A673 (cell line): ENCODE measurements around the gene NPPB. TPM values are rescaled to one million over a fixed set of nuclear protein-coding genes. Genes with fewer than 3 reads are reported as not detected.

Source experiments
- BruUV-seq: library from RNA; stranded (reverse); fragments of 400-500 nt; replicated peaks from 2 replicates; lab custom pipeline; 2021; lab: Mats Ljungman, UMichigan
- CTCF ChIA-PET: fragments of 300-600 bp; sonication (Branson Sonifier 250); formaldehyde crosslinking; loops from one replicate; lab custom pipeline; 2022; ENCODE audit warnings: antibody characterized with exemption; lab: Charles Lee
- POLR2A ChIA-PET: fragments of 300-600 bp; sonication (Branson Sonifier 250); formaldehyde crosslinking; loops from one replicate; lab custom pipeline; 2022; ENCODE audit warnings: antibody characterized with exemption; ENCODE audit not compliant: low non-redundant PET; lab: Charles Lee
- DNase-seq: peaks from one replicate; pipeline ENCODE4 v3.0.0-alpha.2; 2015; ENCODE audit warnings: low spot score
- H3K27ac ChIP-seq: fragments of 200-600 bp; sonication (generic); 2 replicates; pipeline ENCODE4 v1.5.1; 2016; ENCODE audit warnings: mixed run types, low read depth, mild to moderate bottlenecking, mixed read lengths, antibody characterized with exemption, low read length; ENCODE audit not compliant: poor library complexity, severe bottlenecking
- H3K27me3 ChIP-seq: fragments of 200-600 bp; sonication (generic); replicated peaks from 2 replicates; pipeline ENCODE4 v1.6.1; 2017; ENCODE audit warnings: mixed run types, low read depth, mild to moderate bottlenecking, mixed read lengths, antibody characterized with exemption, low read length; ENCODE audit not compliant: insufficient read depth, poor library complexity
- H3K36me3 ChIP-seq: fragments of 200-600 bp; sonication (generic); 2 replicates; pipeline ENCODE4 v1.6.1; 2016; ENCODE audit warnings: mixed run types, mild to moderate bottlenecking, mixed read lengths, antibody characterized with exemption, low read length; ENCODE audit not compliant: insufficient read depth, poor library complexity, severe bottlenecking
- H3K4me1 ChIP-seq: fragments of 200-600 bp; sonication (generic); 2 replicates; pipeline ENCODE4 v1.6.1; 2017; ENCODE audit warnings: mixed run types, mild to moderate bottlenecking, mixed read lengths, antibody characterized with exemption, low read length; ENCODE audit not compliant: insufficient read depth, poor library complexity, severe bottlenecking
- H3K4me3 ChIP-seq: fragments of 200-600 bp; sonication (generic); 2 replicates; pipeline ENCODE4 v1.5.1; 2016; ENCODE audit warnings: low read depth, mixed run types, mild to moderate bottlenecking, mixed read lengths, low read length; ENCODE audit not compliant: poor library complexity, severe bottlenecking
- H3K9me3 ChIP-seq: fragments of 200-600 bp; sonication (generic); 2 replicates; pipeline ENCODE4 v1.6.1; 2016; ENCODE audit warnings: mixed run types, low read depth, mild to moderate bottlenecking, mixed read lengths, antibody characterized with exemption, low read length; ENCODE audit not compliant: poor library complexity, severe bottlenecking
- CTCF ChIP-seq: fragments of 300-800, 200-600 bp; sonication (generic); conservative IDR thresholded peaks from 2 replicates; pipeline ENCODE4 v1.5.1; 2017; ENCODE audit warnings: low read depth, mild to moderate bottlenecking, antibody characterized with exemption, low read length, moderate library complexity, mixed read lengths
- EZH2 ChIP-seq: fragments of 200-600 bp; sonication (generic); IDR thresholded peaks from 2 replicates; pipeline ENCODE4 v1.6.1; 2017; ENCODE audit warnings: borderline replicate concordance, low read depth, mild to moderate bottlenecking, mixed read lengths, antibody characterized with exemption, low read length; ENCODE audit not compliant: poor library complexity, severe bottlenecking
- intact Hi-C: fragments of 100-400 bp; cut with micrococcal nuclease; formaldehyde crosslinking; loops from one replicate; pipeline ENCODE4 v1.10.0; 2022; ENCODE audit not compliant: unreplicated experiment
- total RNA-seq: library from RNA; stranded (reverse); gene quantifications from 2 replicates; pipeline ENCODE4 v1.2.3, GENCODE V29; 2021

The NPPB gene
- total RNA-seq, 1 experiment from 2014 or later = not detected

DNA sequence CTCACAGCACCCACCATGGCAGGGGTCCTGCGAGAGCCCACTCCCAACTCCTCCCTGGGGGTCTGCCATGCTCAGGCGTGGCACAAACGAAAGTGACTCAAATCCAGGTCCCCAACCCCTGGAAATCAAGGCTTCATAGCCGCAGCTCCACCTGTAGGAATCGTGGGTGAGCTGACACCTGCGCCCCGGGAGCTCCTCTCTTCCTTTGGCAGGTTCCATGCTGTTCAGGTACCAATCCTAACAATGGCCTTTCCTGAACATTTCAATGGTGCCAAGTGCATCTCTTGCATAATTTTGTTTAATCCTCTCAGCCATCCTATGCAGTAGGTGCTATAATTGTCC lies 28.9 kb upstream of the NPPB start:
- Histone ChIP-seq H3K27ac (no peak overlapping the region), H3K36me3 (no peaks in the 10 kb centered on the region), H3K4me1 (no peaks in the 10 kb centered on the region), H3K9me3 (no peaks in the 10 kb centered on the region), H3K4me3 (no peak overlapping the region), H3K27me3 (peaks cover 12% of the 10 kb centered on the region)
- TF ChIP-seq CTCF (no peak), EZH2 (no peak)
- DNase-seq = no peak
- intact Hi-C loops = no loop called here
- BruUV-seq = no TSS peak
- ChIA-PET CTCF (no interaction called here), POLR2A (no interaction called here)

DNA sequence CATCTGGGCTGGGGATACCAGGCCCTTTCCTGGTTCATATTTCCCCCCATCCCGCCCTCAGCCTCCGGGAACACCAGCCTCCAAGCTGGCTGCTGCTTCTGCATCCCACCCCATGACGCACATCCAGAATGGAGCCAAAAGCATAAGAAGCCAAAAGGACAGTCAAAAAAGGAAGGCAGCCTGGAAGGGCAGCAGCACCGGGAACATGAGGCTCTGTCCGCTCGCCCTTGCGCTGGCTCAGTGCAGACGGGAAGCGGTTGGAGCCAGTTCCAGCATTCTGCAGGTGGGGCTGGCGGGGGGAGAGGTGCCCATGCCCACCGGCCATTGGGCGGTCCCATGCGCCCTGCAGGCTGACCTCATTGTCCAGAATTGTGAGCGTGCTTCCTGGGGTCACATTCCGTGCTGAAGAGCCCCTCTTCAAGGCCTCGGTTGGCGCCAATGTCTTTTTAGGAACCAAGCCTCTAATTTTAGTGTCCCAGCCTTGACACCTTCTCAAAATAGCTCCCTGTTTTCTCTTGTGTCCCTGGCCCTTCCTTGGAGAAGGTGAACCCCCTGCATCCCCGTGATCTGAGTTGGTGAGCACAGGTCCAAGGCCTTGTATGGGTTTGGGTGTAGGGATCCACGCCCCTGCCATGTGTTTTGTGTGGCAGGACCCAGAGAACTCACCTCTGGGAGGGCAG lies 28.4 kb upstream of the NPPB start:
- H3K36me3 ChIP-seq = no peaks in the 10 kb centered on the region
- no peak overlapping the region for H3K4me3 ChIP-seq
- H3K27ac ChIP-seq = no peak overlapping the region
- CTCF ChIA-PET = no interaction called here
- no peak for TF ChIP-seq EZH2
- TF ChIP-seq CTCF = no peak
- H3K27me3 ChIP-seq = peaks cover 7% of the 10 kb centered on the region
- POLR2A ChIA-PET = interaction anchor here (0.6 kb wide), 1 partner anchor 189 kb away, joined by 5 read pairs; no protein-coding TSS in a partner anchor
- no TSS peak for BruUV-seq
- no peak for DNase-seq
- H3K9me3 ChIP-seq = no peaks in the 10 kb centered on the region
- H3K4me1 ChIP-seq = no peaks in the 10 kb centered on the region
- intact Hi-C loops = no loop called here

GRCh38 chr1:11885916-11886315 lies 27.2 kb upstream of the NPPB start:
- ChIA-PET POLR2A (no interaction called here), CTCF (no interaction called here)
- no peak for TF ChIP-seq CTCF

More at GRCh38 chr1:11885916-11886315, 27.2 kb upstream of the NPPB start:
- Histone ChIP-seq H3K9me3 (no peaks in the 10 kb centered on the region), H3K27me3 (peaks cover 4% of the 10 kb centered on the region), H3K27ac (no peak overlapping the region), H3K36me3 (no peaks in the 10 kb centered on the region), H3K4me3 (no peak overlapping the region), H3K4me1 (no peaks in the 10 kb centered on the region)
- no TSS peak for BruUV-seq
- intact Hi-C loops = no loop called here
- no peak for DNase-seq
